ENCODE results near the gene TUFT1.

- TF ChIP-seq KLF16 (tag by site-specific recombination; IDR thresholded peaks at IDR 0.05) (no peak), ZNF639 (tag by site-specific recombination; IDR thresholded peaks at IDR 0.05) (no peak), YY2 (tag by site-specific recombination; IDR thresholded peaks at IDR 0.05) (no peak)
Measured at GRCh38 chr1:151523326-151523725, 16.8 kb upstream of the TUFT1 start.
